Activated CD8-positive, alpha-beta memory T cell treated with anti-CD3 and anti-CD28 coated beads, Interleukin-2, amount 50 U/mL, for 4 hours (primary cell): ENCODE results near the gene CISTR.

ENCODE experiments used
- DNase-seq: peaks from one replicate; pipeline ENCODE4 v3.0.0-alpha.2; 2020

The CISTR gene

GRCh38 chr12:53761306-53761705 lies 9.5 kb upstream of the CISTR start:
- no peak for DNase-seq

- DNase-seq: no peak
These were observed 7.5 kb upstream of the CISTR start for GRCh38 chr12:53759261-53759660.

- DNase-seq: no peak
These were observed 6.9 kb upstream of the CISTR start for GRCh38 chr12:53758730-53759103.

- no peak for DNase-seq
These were observed 6.4 kb upstream of the CISTR start for GRCh38 chr12:53758081-53758729.

GRCh38 chr12:53757101-53757770 lies 5.5 kb upstream of the CISTR start:
- DNase-seq: peak; percentile 81

GRCh38 chr12:53756300-53757100 lies 4.7 kb upstream of the CISTR start:
- DNase-seq: no peak

- DNase-seq: no peak
These were observed 4.1 kb upstream of the CISTR start for GRCh38 chr12:53755893-53756292.

- DNase-seq: no peak
These were observed 3.7 kb upstream of the CISTR start for GRCh38 chr12:53755451-53755891.

- no peak for DNase-seq
These were observed 3.0 kb upstream of the CISTR start for GRCh38 chr12:53754633-53755264.

GRCh38 chr12:53754188-53754585 lies 2.4 kb upstream of the CISTR start:
- no peak for DNase-seq

- DNase-seq: no peak
These were observed 842 bp upstream of the CISTR start for GRCh38 chr12:53752621-53753020.

GRCh38 chr12:53752192-53752601 lies 418 bp upstream of the CISTR start:
- DNase-seq: no peak

- DNase-seq: no peak
These were observed 905 bp downstream of the CISTR start for GRCh38 chr12:53750812-53751335.

GRCh38 chr12:53749986-53750811 lies 1.6 kb downstream of the CISTR start:
- no peak for DNase-seq

- DNase-seq: no peak
These were observed 3.5 kb downstream of the CISTR start for GRCh38 chr12:53748072-53748840.

GRCh38 chr12:53747095-53747494 lies 4.7 kb downstream of the CISTR start:
- no peak for DNase-seq

GRCh38 chr12:53746592-53747092 lies 5.1 kb downstream of the CISTR start:
- peak; percentile 87 for DNase-seq

GRCh38 chr12:53744751-53745150 lies 7.0 kb downstream of the CISTR start:
- DNase-seq: no peak

- DNase-seq: no peak
These were observed 7.7 kb downstream of the CISTR start for GRCh38 chr12:53744130-53744441.

GRCh38 chr12:53743266-53744129 lies 8.3 kb downstream of the CISTR start:
- DNase-seq: peak; percentile 60
